ENCODE measurements around the gene ARMH1.

DNA sequence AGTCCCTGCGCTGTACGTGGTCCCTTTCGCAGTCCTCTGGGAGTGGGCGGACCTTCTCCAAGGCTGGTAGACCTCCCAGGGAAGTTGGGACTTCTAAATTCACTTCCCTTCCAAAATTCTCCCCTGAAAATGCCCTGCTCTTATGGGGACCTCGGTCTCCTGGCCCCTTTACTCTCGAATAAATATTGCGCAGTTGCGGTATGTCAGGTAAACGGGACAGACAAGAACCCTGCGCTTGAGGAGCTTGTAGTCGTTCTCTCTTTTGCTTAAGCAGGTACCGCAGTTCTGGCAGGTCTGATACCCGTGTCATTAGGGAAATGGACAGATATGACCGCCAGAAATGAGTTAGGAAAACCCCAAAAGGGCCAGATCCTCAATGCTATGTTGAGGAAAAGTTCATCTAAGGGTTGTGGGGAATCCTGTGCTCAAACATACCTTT is 65.7 kb downstream of the ARMH1 start:
- TF ChIP-seq, protein P1, sequence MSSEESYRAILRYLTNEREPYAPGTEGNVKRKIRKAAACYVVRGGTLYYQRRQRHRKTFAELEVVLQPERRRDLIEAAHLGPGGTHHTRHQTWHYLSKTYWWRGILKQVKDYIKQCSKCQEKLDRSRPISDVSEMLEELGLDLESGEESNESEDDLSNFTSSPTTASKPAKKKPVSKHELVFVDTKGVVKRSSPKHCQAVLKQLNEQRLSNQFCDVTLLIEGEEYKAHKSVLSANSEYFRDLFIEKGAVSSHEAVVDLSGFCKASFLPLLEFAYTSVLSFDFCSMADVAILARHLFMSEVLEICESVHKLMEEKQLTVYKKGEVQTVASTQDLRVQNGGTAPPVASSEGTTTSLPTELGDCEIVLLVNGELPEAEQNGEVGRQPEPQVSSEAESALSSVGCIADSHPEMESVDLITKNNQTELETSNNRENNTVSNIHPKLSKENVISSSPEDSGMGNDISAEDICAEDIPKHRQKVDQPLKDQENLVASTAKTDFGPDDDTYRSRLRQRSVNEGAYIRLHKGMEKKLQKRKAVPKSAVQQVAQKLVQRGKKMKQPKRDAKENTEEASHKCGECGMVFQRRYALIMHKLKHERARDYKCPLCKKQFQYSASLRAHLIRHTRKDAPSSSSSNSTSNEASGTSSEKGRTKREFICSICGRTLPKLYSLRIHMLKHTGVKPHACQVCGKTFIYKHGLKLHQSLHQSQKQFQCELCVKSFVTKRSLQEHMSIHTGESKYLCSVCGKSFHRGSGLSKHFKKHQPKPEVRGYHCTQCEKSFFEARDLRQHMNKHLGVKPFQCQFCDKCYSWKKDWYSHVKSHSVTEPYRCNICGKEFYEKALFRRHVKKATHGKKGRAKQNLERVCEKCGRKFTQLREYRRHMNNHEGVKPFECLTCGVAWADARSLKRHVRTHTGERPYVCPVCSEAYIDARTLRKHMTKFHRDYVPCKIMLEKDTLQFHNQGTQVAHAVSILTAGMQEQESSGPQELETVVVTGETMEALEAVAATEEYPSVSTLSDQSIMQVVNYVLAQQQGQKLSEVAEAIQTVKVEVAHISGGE (tag by site-specific recombination; conservative IDR thresholded peaks at IDR 0.05; ENCODE audit: low read depth) = no peak
- TF ChIP-seq, protein P2, sequence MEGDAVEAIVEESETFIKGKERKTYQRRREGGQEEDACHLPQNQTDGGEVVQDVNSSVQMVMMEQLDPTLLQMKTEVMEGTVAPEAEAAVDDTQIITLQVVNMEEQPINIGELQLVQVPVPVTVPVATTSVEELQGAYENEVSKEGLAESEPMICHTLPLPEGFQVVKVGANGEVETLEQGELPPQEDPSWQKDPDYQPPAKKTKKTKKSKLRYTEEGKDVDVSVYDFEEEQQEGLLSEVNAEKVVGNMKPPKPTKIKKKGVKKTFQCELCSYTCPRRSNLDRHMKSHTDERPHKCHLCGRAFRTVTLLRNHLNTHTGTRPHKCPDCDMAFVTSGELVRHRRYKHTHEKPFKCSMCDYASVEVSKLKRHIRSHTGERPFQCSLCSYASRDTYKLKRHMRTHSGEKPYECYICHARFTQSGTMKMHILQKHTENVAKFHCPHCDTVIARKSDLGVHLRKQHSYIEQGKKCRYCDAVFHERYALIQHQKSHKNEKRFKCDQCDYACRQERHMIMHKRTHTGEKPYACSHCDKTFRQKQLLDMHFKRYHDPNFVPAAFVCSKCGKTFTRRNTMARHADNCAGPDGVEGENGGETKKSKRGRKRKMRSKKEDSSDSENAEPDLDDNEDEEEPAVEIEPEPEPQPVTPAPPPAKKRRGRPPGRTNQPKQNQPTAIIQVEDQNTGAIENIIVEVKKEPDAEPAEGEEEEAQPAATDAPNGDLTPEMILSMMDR (tag by site-specific recombination; IDR thresholded peaks at IDR 0.05) = no peak
- TF ChIP-seq, protein P3, sequence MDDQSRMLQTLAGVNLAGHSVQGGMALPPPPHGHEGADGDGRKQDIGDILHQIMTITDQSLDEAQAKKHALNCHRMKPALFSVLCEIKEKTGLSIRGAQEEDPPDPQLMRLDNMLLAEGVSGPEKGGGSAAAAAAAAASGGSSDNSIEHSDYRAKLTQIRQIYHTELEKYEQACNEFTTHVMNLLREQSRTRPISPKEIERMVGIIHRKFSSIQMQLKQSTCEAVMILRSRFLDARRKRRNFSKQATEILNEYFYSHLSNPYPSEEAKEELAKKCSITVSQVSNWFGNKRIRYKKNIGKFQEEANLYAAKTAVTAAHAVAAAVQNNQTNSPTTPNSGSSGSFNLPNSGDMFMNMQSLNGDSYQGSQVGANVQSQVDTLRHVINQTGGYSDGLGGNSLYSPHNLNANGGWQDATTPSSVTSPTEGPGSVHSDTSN (CRISPR knock-in tag; IDR thresholded peaks at IDR 0.05) = no peak
- TF ChIP-seq, protein P4, sequence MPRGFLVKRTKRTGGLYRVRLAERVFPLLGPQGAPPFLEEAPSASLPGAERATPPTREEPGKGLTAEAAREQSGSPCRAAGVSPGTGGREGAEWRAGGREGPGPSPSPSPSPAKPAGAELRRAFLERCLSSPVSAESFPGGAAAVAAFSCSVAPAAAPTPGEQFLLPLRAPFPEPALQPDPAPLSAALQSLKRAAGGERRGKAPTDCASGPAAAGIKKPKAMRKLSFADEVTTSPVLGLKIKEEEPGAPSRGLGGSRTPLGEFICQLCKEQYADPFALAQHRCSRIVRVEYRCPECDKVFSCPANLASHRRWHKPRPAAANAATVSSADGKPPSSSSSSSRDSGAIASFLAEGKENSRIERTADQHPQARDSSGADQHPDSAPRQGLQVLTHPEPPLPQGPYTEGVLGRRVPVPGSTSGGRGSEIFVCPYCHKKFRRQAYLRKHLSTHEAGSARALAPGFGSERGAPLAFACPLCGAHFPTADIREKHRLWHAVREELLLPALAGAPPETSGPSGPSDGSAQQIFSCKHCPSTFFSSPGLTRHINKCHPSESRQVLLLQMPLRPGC (tag by site-specific recombination; IDR thresholded peaks at IDR 0.05) = no peak
- no peak for TF ChIP-seq YY1 (tag by site-specific recombination; IDR thresholded peaks at IDR 0.05)
- no peak for TF ChIP-seq ZNF24 (tag by site-specific recombination; IDR thresholded peaks at IDR 0.05)
- TF ChIP-seq ZNF121 (tag by site-specific recombination; IDR thresholded peaks at IDR 0.05) = no peak
- TF ChIP-seq REPIN1 (tag by site-specific recombination; IDR thresholded peaks at IDR 0.05; ENCODE audit: low read depth) = no peak
- no peak for TF ChIP-seq ZNF274 (IDR thresholded peaks at IDR 0.05; ENCODE audit: low read length)
- TF ChIP-seq ZNF274 (tag by site-specific recombination; IDR thresholded peaks at IDR 0.05; ENCODE audit: borderline replicate concordance) = no peak
- TF ChIP-seq ZNF785 (tag by site-specific recombination; IDR thresholded peaks at IDR 0.05) = no peak

Measured in HEK293 (cell line).